Measurements from ENCODE around the gene DYRK1A. TPM values are rescaled to one million over a fixed set of nuclear protein-coding genes. Genes with fewer than 3 reads are reported as not detected.

DYRK1A gene
- polyA plus RNA-seq, 1 donor (not counting 4 experiments of a cell fraction or from before 2014, with no cell fraction given), result 25.3 TPM

DNA sequence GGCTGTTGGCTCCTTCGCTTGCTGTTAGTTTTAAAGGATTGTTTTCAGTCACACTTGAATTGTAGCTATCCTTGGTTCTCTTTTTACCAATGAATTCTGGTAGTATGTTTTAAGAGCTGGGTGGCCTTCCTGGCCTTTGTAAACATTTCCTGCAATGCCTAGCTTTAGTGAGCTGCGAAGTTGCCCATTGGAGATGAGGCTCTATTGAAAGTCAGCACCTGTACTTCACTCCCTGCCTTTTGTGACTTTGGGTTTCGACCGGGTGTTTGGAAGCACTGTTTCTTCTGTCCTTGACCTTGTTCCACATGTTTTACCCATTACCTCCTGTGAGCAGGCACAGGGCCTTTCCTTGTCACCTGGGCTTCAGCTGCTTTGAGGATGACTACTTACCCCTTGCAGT, 64.7 kb downstream of the DYRK1A start:
- Histone ChIP-seq H3K27me3 (ENCODE audit: control insufficient read depth, extremely low read depth, insufficient read depth, low read length) (no peaks in the 10 kb centered on the region), H2AFZ (ENCODE audit: control insufficient read depth, low read length) (no peak overlapping the region), H3K9ac (ENCODE audit: control insufficient read depth, extremely low read depth, insufficient read depth, low read length) (no peak overlapping the region), H3K4me2 (ENCODE audit: control insufficient read depth, extremely low read depth, insufficient read depth, low read depth, low read length) (no peak overlapping the region), H3K27ac (ENCODE audit: control insufficient read depth, insufficient read depth, low read length) (peak overlapping the region; percentile 3), H3K9me3 (ENCODE audit: control insufficient read depth, low read depth, low read length) (no peaks in the 10 kb centered on the region), H4K20me1 (ENCODE audit: control insufficient read depth, extremely low read depth, insufficient read depth, low read length) (peaks cover 12% of the 10 kb centered on the region), H3K79me2 (ENCODE audit: control insufficient read depth, insufficient read depth, low read length) (peaks cover 61% of the 10 kb centered on the region), H3K4me3 (ENCODE audit: control insufficient read depth in 2 of 3, extremely low read depth in 1 of 3, insufficient read depth in 2 of 3, low read depth in 1 of 3, low read length in 3 of 3) (no peak overlapping the region), H3K4me1 (ENCODE audit: control insufficient read depth, extremely low read depth, insufficient read depth, low read length) (peaks cover 19% of the 10 kb centered on the region), H3K9me1 (ENCODE audit: control insufficient read depth, extremely low read depth, insufficient read depth, low read length) (no peaks in the 10 kb centered on the region), H3K36me3 (ENCODE audit: control insufficient read depth in 2 of 2, extremely low read depth in 1 of 2, insufficient read depth in 2 of 2, low read length in 2 of 2) (peaks cover 0 to 2% of the 10 kb centered on the region in 2 experiments)
- TF ChIP-seq CTCF (optimal IDR thresholded peaks at IDR 0.05 in 1 of 3, IDR thresholded peaks at IDR 0.05 in 1 of 3, conservative IDR thresholded peaks at IDR 0.05 in 1 of 3; ENCODE audit: extremely low read depth in 1 of 3, insufficient read depth in 2 of 3, low read length in 3 of 3) (no peak), EZH2 (IDR thresholded peaks at IDR 0.05; ENCODE audit: low read length) (no peak)
- no peak for DNase-seq (ENCODE audit: low read depth, low spot score)
- FAIRE-seq, result no peak
- dilution Hi-C loops (cut with MboI; ENCODE audit: extremely low pct_ligation_motif_present, low sequenced_read_pairs), result no loop called here

DNA sequence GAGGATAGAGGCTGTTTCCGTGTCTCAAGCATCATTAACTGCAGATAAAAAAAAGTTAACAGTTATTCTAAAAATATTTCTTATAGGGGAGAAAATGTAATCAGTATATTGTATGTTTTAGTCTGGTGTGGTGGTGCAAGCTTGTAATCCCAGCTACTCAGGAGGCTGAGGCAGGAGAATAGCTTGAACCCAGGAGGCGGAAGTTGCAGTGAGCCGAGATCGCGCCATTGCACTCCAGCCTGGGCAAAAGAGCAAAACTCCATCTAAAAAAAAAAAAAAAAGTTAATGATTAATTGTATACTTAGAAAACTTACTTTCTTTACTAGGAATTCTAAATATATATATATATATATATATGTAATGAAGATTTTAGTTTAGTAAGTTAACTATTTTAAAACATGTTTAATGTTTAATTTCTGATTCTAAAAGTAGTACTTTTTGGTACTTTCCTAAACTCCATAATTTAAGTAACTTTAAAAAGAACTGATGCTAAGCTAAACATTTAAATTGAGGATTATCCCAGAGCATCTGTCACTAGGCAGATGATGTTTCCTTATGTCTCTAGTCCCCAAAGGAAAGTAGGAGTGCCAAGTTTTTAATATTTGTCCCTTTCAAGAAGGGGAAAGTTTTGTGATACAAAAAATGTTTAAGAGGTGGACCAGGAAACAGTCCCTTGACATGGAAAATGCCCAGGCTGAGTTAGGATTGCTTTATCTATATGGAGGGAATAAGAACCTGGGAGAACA, 66.3 kb downstream of the DYRK1A start:
- H3K27me3 ChIP-seq (ENCODE audit: control insufficient read depth, extremely low read depth, insufficient read depth, low read length), result no peaks in the 10 kb centered on the region
- no peaks in the 10 kb centered on the region for H3K9me1 ChIP-seq (ENCODE audit: control insufficient read depth, extremely low read depth, insufficient read depth, low read length)
- TF ChIP-seq EZH2 (IDR thresholded peaks at IDR 0.05; ENCODE audit: low read length) (no peak), CTCF (optimal IDR thresholded peaks at IDR 0.05 in 1 of 3, IDR thresholded peaks at IDR 0.05 in 1 of 3, conservative IDR thresholded peaks at IDR 0.05 in 1 of 3; ENCODE audit: extremely low read depth in 1 of 3, insufficient read depth in 2 of 3, low read length in 3 of 3) (no peak)
- no peak for FAIRE-seq
- H2AFZ ChIP-seq (ENCODE audit: control insufficient read depth, low read length), result no peak overlapping the region
- H3K4me1 ChIP-seq (ENCODE audit: control insufficient read depth, extremely low read depth, insufficient read depth, low read length), result peaks cover 19% of the 10 kb centered on the region
- dilution Hi-C loops (cut with MboI; ENCODE audit: extremely low pct_ligation_motif_present, low sequenced_read_pairs), result no loop called here
- H4K20me1 ChIP-seq (ENCODE audit: control insufficient read depth, extremely low read depth, insufficient read depth, low read length), result peaks cover 12% of the 10 kb centered on the region
- H3K4me2 ChIP-seq (ENCODE audit: control insufficient read depth, extremely low read depth, insufficient read depth, low read depth, low read length), result no peak overlapping the region
- no peak for DNase-seq (ENCODE audit: low read depth, low spot score)
- H3K4me3 ChIP-seq (ENCODE audit: control insufficient read depth in 2 of 3, extremely low read depth in 1 of 3, insufficient read depth in 2 of 3, low read depth in 1 of 3, low read length in 3 of 3), result no peak overlapping the region
- peaks cover 75% of the 10 kb centered on the region for H3K79me2 ChIP-seq (ENCODE audit: control insufficient read depth, insufficient read depth, low read length)
- no peaks in the 10 kb centered on the region for H3K9me3 ChIP-seq (ENCODE audit: control insufficient read depth, low read depth, low read length)
- H3K27ac ChIP-seq (ENCODE audit: control insufficient read depth, insufficient read depth, low read length), result no peak overlapping the region
- H3K9ac ChIP-seq (ENCODE audit: control insufficient read depth, extremely low read depth, insufficient read depth, low read length), result no peak overlapping the region
- peaks cover 0 to 2% of the 10 kb centered on the region in 2 experiments for H3K36me3 ChIP-seq (ENCODE audit: control insufficient read depth in 2 of 2, extremely low read depth in 1 of 2, insufficient read depth in 2 of 2, low read length in 2 of 2)
